DMS79 (cell line): ENCODE measurements around the gene ZCCHC3.

Experiments
- DNase-seq: peaks from one replicate; lab custom pipeline; 2025; lab: John Stamatoyannopoulos, UW

The ZCCHC3 gene

GRCh38 chr20:346640-347316, 49.4 kb downstream of the ZCCHC3 start, which contains the start of gene NRSN2:
Gene NRSN2, plus strand, starts transcription at chr20:347111. Its CDS starts 2,533 bp downstream, at chr20:349644.
- peak; percentile 12 for DNase-seq

DNA sequence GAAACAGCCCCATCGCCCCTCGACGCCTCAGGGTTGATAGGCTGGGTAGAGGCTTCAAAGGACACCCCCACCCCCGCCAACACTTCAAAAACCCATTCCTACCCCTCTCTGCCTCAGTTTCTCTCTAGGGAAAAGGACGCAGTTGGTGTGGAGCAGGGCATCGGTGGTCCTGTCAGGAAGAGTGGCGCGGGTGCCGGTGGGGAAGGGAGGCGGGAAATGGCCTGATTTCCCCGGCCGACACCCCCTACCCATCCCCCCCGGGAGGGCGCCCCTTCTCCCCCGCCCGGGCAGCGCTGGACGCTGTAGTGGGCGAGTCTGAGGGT, 49.9 kb downstream of the ZCCHC3 start:
- DNase-seq = no peak

DNA sequence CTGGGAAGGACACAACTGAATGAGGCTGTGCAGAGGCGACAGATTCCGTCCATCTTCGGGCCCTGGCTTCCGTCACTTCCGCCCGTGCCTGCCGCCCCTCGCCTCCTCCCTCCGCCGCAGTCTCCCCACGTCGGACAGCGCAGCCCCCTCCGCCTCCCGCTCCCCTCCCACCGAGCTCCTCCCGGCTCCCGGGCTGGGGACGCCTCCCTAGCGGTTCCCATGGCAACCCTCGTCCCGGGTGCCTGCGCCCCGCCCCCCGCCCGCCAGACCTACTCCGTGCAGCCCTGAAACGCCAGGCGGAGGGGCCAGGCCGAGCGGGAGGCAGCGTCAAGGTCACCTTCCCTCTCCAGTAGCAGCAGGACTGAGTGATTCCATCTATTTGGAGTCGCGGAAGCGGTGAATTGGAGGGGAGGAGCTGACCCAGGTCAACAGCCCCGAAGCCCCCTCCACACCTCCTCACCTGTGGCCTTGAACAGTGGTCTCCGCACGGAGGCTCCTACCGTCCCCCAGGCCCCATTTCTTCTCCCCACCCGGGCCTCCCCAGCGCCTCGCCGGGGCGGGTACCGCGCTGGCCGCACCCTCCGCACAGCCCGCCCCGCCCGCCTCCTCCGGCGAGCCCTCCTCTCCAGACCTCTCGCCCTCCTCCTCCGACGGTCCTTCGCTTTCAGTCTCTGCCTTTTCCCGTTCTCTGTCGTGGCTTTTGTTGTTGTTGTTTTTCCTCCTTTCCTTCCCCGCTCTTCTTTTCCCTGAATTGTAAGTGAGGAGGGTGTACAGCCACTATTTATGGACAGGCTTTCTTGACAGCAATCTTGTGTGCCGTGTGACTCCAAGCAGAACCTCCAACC, 50.5 kb downstream of the ZCCHC3 start:
- DNase-seq = peak; percentile 86

DNA sequence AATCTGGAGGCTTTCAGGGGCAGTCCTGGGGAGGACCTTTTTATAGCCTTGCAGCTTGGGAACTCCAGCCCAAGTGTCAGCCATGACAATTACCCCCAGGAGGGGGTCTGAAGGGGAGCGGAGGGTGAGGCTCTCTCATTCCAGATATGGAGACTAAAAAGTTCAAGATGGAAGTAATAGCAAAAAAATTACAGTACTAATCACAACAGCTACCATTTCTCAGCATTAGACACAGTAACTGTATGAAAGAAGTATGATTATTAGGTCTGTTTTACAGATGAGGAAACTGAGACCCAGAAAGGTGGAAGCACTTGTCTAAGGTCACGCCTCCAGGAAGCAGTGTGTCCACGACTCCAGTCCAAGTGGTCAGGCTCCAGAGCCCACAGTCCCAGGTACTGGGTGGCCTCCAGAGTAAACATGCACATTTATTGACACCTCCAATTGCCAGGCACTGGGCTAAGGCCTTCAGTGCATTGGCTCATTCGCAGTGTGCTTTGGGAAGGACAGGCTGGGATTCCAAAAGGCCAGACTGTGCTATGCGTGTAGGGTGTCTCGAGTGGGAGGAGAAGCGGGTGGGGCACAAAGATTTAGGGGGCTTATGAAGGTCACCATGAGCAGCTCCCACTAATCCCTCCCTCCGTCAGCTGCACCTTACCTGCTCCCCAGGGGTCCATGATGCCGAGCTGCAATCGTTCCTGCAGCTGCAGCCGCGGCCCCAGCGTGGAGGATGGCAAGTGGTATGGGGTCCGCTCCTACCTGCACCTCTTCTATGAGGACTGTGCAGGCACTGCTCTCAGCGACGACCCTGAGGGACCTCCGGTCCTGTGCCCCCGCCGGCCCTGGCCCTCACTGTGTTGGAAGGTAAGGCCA, 51.8 kb downstream of the ZCCHC3 start:
- no peak for DNase-seq
